Aorta (tissue), 5 donors: Measurements from ENCODE around the gene SLC52A1. TPM values are rescaled to one million over a fixed set of nuclear protein-coding genes. Genes with fewer than 3 reads are reported as not detected.

Source experiments
- ATAC-seq: fragments of 200-7000 bp; cut with Tn5 transposase; one replicate; pipeline ENCODE4 v1.9.1; 2022; ENCODE audit warnings: moderate library complexity; ENCODE audit not compliant: low FRiP score
- DNase-seq, 2 donors: peaks; one replicate each; pipeline ENCODE4 v3.0.0-alpha.2; 2020
- H3K27ac ChIP-seq, 2 donors: one replicate each; pipeline ENCODE4 v1.5.1; 2013; ENCODE audit warnings: low read length in 2 of 2, mild to moderate bottlenecking in 2 of 2, moderate library complexity in 2 of 2, control low read depth in 1 of 2, inconsistent platforms in 1 of 2, low read depth in 1 of 2
- H3K27me3 ChIP-seq, 2 donors: one replicate each; pipeline ENCODE4 v1.6.1; 2013; ENCODE audit warnings: control low read depth in 1 of 2, low read length in 1 of 2, mild to moderate bottlenecking in 1 of 2, moderate library complexity in 1 of 2; ENCODE audit not compliant: insufficient read depth in 2 of 2, control insufficient read depth in 1 of 2
- H3K36me3 ChIP-seq, 2 donors: one replicate each; pipeline ENCODE4 v1.6.1; 2013; ENCODE audit warnings: control low read depth in 1 of 2, low read length in 1 of 2, mild to moderate bottlenecking in 1 of 2; ENCODE audit not compliant: insufficient read depth in 2 of 2, control insufficient read depth in 1 of 2
- H3K4me1 ChIP-seq, 2 donors: one replicate each; pipeline ENCODE4 v1.6.1; 2013; ENCODE audit warnings: low read length in 2 of 2, control low read depth in 1 of 2, mild to moderate bottlenecking in 1 of 2, moderate library complexity in 1 of 2; ENCODE audit not compliant: insufficient read depth in 2 of 2, control insufficient read depth in 1 of 2
- H3K4me3 ChIP-seq, 2 donors: one replicate each; pipeline ENCODE4 v1.5.1; 2013; ENCODE audit warnings: low read length in 2 of 2, control low read depth in 1 of 2, mild to moderate bottlenecking in 1 of 2
- H3K9me3 ChIP-seq: one replicate; pipeline ENCODE4 v1.6.1; 2013; ENCODE audit warnings: mild to moderate bottlenecking, low read length; ENCODE audit not compliant: control insufficient read depth
- WGBS, 2 donors: extraction: QIAGEN DNeasy Blood & Tissue Kit; methylation state at CpG; one replicate each; pipeline ENCODE4 v1.1.7; 2013; 5-methylcytosine and 5-hydroxymethylcytosine counted together
- intact Hi-C, 2 donors: fragments of 100-400 bp; cut with DNase I; formaldehyde crosslinking; loops; one replicate each; pipeline versions ENCODE4 v1.14.2 to v1.15.0; 2022
- polyA plus RNA-seq, 2 donors: library from polyadenylated mRNA; stranded (reverse); fragments of 200-250 nt; gene quantifications; one replicate each; pipeline ENCODE4 v1.2.3, GENCODE V29; 2013
- total RNA-seq, 2 donors: library from RNA; stranded (reverse); fragmentation: NEBNext Ultra II Directional; extraction: Animal tissue kit (Norgen Biotek cat#: 25700); gene quantifications; one replicate each; pipeline ENCODE4 v1.2.1, GENCODE V29; 2021
- donor health status: healthy with polysubstance abuse.
- donor health status: Bipolar disorder and iron deficiency.
- donor health status: DM: no; HTN: no; CAD: no.
- donor health status: DM: no; HTN: no; CAD: no.
- donor health status: DM: yes; HTN: yes; CAD: no.

The SLC52A1 gene
- total and polyA plus RNA-seq, 4 donors, result 0.88 TPM; not detected in 3

GRCh38 chr17:5023588-5024147 lies 11.6 kb downstream of the SLC52A1 start:
- intact Hi-C loops, result no loop called here
- ATAC-seq, result no peak
- DNase-seq, result no peak
- 93 to 94% methylated on average over 25 to 29 of the region's 29 CpGs for WGBS, 2 donors
- no peak overlapping the region for H3K27ac ChIP-seq
- H3K27me3 ChIP-seq, result no peaks in the 10 kb centered on the region
- no peak overlapping the region for H3K4me3 ChIP-seq
- H3K36me3 ChIP-seq, result peaks cover 5% of the 10 kb centered on the region in 2 donors
- no peaks in the 10 kb centered on the region for H3K4me1 ChIP-seq
- H3K9me3 ChIP-seq, result no peaks in the 10 kb centered on the region

- H3K4me1 ChIP-seq, result no peaks in the 10 kb centered on the region
- peaks cover 5% of the 10 kb centered on the region in 2 donors for H3K36me3 ChIP-seq
- DNase-seq (no peak), ATAC-seq (no peak)
- no peaks in the 10 kb centered on the region for H3K27me3 ChIP-seq
- WGBS, 2 donors, result 94 to 95% methylated on average over 30 of the region's 30 CpGs
- H3K27ac ChIP-seq, result no peak overlapping the region
- H3K9me3 ChIP-seq, result no peaks in the 10 kb centered on the region
- no peak overlapping the region for H3K4me3 ChIP-seq
- intact Hi-C loops, result no loop called here
These were observed 13.0 kb downstream of the SLC52A1 start for GRCh38 chr17:5022171-5022711.

GRCh38 chr17:5020502-5021023 lies 14.7 kb downstream of the SLC52A1 start:
- Histone ChIP-seq H3K27me3 (no peaks in the 10 kb centered on the region), H3K4me1 (no peaks in the 10 kb centered on the region), H3K9me3 (no peaks in the 10 kb centered on the region), H3K4me3 (no peak overlapping the region), H3K27ac (no peak overlapping the region), H3K36me3 (peaks cover 5 to 7% of the 10 kb centered on the region in 2 donors)
- 82 to 86% methylated on average over 20 of the region's 20 CpGs for WGBS, 2 donors
- intact Hi-C loops, result no loop called here
- no peak for ATAC-seq
- DNase-seq, result no peak

- Histone ChIP-seq H3K4me1 (no peaks in the 10 kb centered on the region), H3K27me3 (no peaks in the 10 kb centered on the region), H3K27ac (no peak overlapping the region), H3K36me3 (peaks cover 7 to 10% of the 10 kb centered on the region in 2 donors), H3K9me3 (no peaks in the 10 kb centered on the region), H3K4me3 (no peak overlapping the region)
- no peak for DNase-seq
- intact Hi-C loops, result no loop called here
- ATAC-seq, result no peak
- 25 to 36% methylated on average over 1 of the region's 1 CpG for WGBS, 2 donors
These were observed 15.7 kb downstream of the SLC52A1 start for GRCh38 chr17:5019475-5019956.

GRCh38 chr17:5014357-5014756 lies 20.9 kb downstream of the SLC52A1 start:
- H3K4me1 ChIP-seq, result no peaks in the 10 kb centered on the region
- H3K36me3 ChIP-seq, result peaks cover 5% of the 10 kb centered on the region in 2 donors
- DNase-seq (no peak), ATAC-seq (no peak)
- no peaks in the 10 kb centered on the region for H3K27me3 ChIP-seq
- intact Hi-C loops, result no loop called here
- H3K4me3 ChIP-seq, result no peak overlapping the region
- WGBS, 2 donors, result 73 to 76% methylated on average over 4 of the region's 4 CpGs
- H3K9me3 ChIP-seq, result no peaks in the 10 kb centered on the region
- no peak overlapping the region for H3K27ac ChIP-seq

GRCh38 chr17:5011928-5012327 lies 23.3 kb downstream of the SLC52A1 start:
- no peak for DNase-seq
- Histone ChIP-seq H3K9me3 (no peaks in the 10 kb centered on the region), H3K27me3 (no peaks in the 10 kb centered on the region), H3K4me1 (no peaks in the 10 kb centered on the region), H3K36me3 (peaks cover 12% of the 10 kb centered on the region in 2 donors), H3K27ac (no peak overlapping the region), H3K4me3 (no peak overlapping the region)
- ATAC-seq, result no peak
- intact Hi-C loops, result no loop called here
- WGBS, 2 donors, result 84 to 85% methylated on average over 6 of the region's 6 CpGs

- WGBS, 2 donors, result 92 to 93% methylated on average over 18 of the region's 18 CpGs
- no peak overlapping the region for H3K27ac ChIP-seq
- ATAC-seq (no peak), DNase-seq (no peak)
- H3K4me1 ChIP-seq, result no peaks in the 10 kb centered on the region
- H3K4me3 ChIP-seq, result no peak overlapping the region
- H3K27me3 ChIP-seq, result no peaks in the 10 kb centered on the region
- H3K36me3 ChIP-seq, result peaks cover 5 to 25% of the 10 kb centered on the region in 2 donors
- H3K9me3 ChIP-seq, result no peaks in the 10 kb centered on the region
- intact Hi-C loops, result loop anchor here in 1 of 2 donors (5.0 kb wide), 1 partner anchor 66 kb away; no protein-coding TSS in a partner anchor
These were observed 31.9 kb downstream of the SLC52A1 start for GRCh38 chr17:5003214-5003867.

- H3K4me1 ChIP-seq, result no peaks in the 10 kb centered on the region
- ATAC-seq (no peak), DNase-seq (no peak)
- intact Hi-C loops, result loop anchor here in 1 of 2 donors (5.0 kb wide), 1 partner anchor 65 kb away; no protein-coding TSS in a partner anchor
- H3K27ac ChIP-seq, result no peak overlapping the region
- WGBS, 2 donors, result 84 to 88% methylated on average over 20 of the region's 20 CpGs
- peaks cover 0 to 20% of the 10 kb centered on the region in 2 donors for H3K36me3 ChIP-seq
- H3K9me3 ChIP-seq, result no peaks in the 10 kb centered on the region
- H3K4me3 ChIP-seq, result no peak overlapping the region
- no peaks in the 10 kb centered on the region for H3K27me3 ChIP-seq
These were observed 33.0 kb downstream of the SLC52A1 start for GRCh38 chr17:5002121-5002788.
